Neuronal stem cell (in vitro differentiated cells): Measurements from ENCODE around the gene COL11A2.
A peak's percentile ranks its signal among the peaks of the same experiment; 100 is the strongest.

Experiments used
- DNase-seq: peaks from one replicate; pipeline ENCODE4 v3.0.0-alpha.2; 2013; ENCODE audit warnings: low spot score
- H2AFZ ChIP-seq: one replicate; pipeline ENCODE4 v1.6.1; 2013; ENCODE audit warnings: mild to moderate bottlenecking, low read length, inconsistent platforms
- H2AK5ac ChIP-seq: 2 replicates; pipeline ENCODE4 v1.6.1; 2013; ENCODE audit warnings: low read depth, mild to moderate bottlenecking, inconsistent platforms, low read length, moderate library complexity, mixed read lengths
- H2BK120ac ChIP-seq: 2 replicates; pipeline ENCODE4 v1.6.1; 2013; ENCODE audit warnings: low read depth, mild to moderate bottlenecking, inconsistent platforms, low read length, moderate library complexity, mixed read lengths
- H2BK12ac ChIP-seq: one replicate; pipeline ENCODE4 v1.6.1; 2013; ENCODE audit warnings: low read length, inconsistent platforms
- H2BK15ac ChIP-seq: 2 replicates; pipeline ENCODE4 v1.6.1; 2013; ENCODE audit warnings: mild to moderate bottlenecking, low read length, inconsistent platforms, mixed read lengths
- H2BK5ac ChIP-seq: one replicate; pipeline ENCODE4 v1.6.1; 2013; ENCODE audit warnings: inconsistent platforms, mild to moderate bottlenecking, low read length, moderate library complexity
- H3K14ac ChIP-seq: one replicate; pipeline ENCODE4 v1.6.1; 2013; ENCODE audit warnings: low read length, inconsistent platforms
- H3K18ac ChIP-seq: 2 replicates; pipeline ENCODE4 v1.6.1; 2013; ENCODE audit warnings: low read length, inconsistent platforms
- H3K23ac ChIP-seq: 2 replicates; pipeline ENCODE4 v1.6.1; 2013; ENCODE audit warnings: low read depth, mild to moderate bottlenecking, mixed read lengths, low read length, inconsistent platforms; ENCODE audit not compliant: poor library complexity
- H3K27ac ChIP-seq: replicated peaks from 3 replicates; pipeline ENCODE4 v1.5.1; 2013; ENCODE audit warnings: low read length, inconsistent platforms
- H3K27me3 ChIP-seq, 3 experiments: 2 replicates each; pipeline ENCODE4 v1.6.1; 2013; ENCODE audit warnings: low read length in 3 of 3, mild to moderate bottlenecking in 2 of 3, inconsistent platforms in 1 of 3, low read depth in 1 of 3, mixed read lengths in 1 of 3, moderate library complexity in 1 of 3; ENCODE audit not compliant: control insufficient read depth in 3 of 3, insufficient read depth in 3 of 3
- H3K36me3 ChIP-seq, 2 donors: replicated peaks in 1 of 2; 2 replicates each; pipeline ENCODE4 v1.6.1; 2013; ENCODE audit warnings: low read length in 2 of 2; ENCODE audit not compliant: control insufficient read depth in 2 of 2, insufficient read depth in 2 of 2
- H3K4ac ChIP-seq: 2 replicates; pipeline ENCODE4 v1.6.1; 2013; ENCODE audit warnings: inconsistent platforms, mild to moderate bottlenecking, low read length, moderate library complexity
- H3K4me1 ChIP-seq, 2 donors: 1 replicate in 1 of 2; 2 replicates in 1 of 2; pipeline ENCODE4 v1.6.1; 2013; ENCODE audit warnings: low read length in 2 of 2, low read depth in 1 of 2; ENCODE audit not compliant: control insufficient read depth in 2 of 2, insufficient read depth in 1 of 2
- H3K4me2 ChIP-seq: one replicate; pipeline ENCODE4 v1.6.1; 2013; ENCODE audit warnings: mild to moderate bottlenecking, low read length, inconsistent platforms; ENCODE audit not compliant: insufficient read depth, poor library complexity, severe bottlenecking
- H3K4me3 ChIP-seq, 2 donors: 2 replicates each; pipeline ENCODE4 v1.5.1; 2013; ENCODE audit warnings: low read length in 2 of 2, mild to moderate bottlenecking in 2 of 2, inconsistent platforms in 1 of 2, moderate library complexity in 1 of 2
- H3K79me1 ChIP-seq: one replicate; pipeline ENCODE4 v1.6.1; 2013; ENCODE audit warnings: low read depth, mild to moderate bottlenecking, inconsistent platforms, low read length, moderate library complexity
- H3K9ac ChIP-seq: one replicate; pipeline ENCODE4 v1.6.1; 2013; ENCODE audit warnings: mild to moderate bottlenecking, low read depth, low read length, inconsistent platforms; ENCODE audit not compliant: poor library complexity
- H3K9me3 ChIP-seq, 2 donors: replicated peaks in 1 of 2; 2 replicates each; pipeline versions ENCODE3 to v1.6.1; 2013; ENCODE audit warnings: low read length in 2 of 2, mild to moderate bottlenecking in 2 of 2, inconsistent platforms in 1 of 2, low read depth in 1 of 2, mixed read lengths in 1 of 2, moderate library complexity in 1 of 2; ENCODE audit not compliant: control insufficient read depth in 2 of 2, insufficient read depth in 1 of 2
- H4K8ac ChIP-seq: one replicate; pipeline ENCODE4 v1.6.1; 2013; ENCODE audit warnings: low read depth, mild to moderate bottlenecking, inconsistent platforms, low read length, moderate library complexity
- H4K91ac ChIP-seq: one replicate; pipeline ENCODE4 v1.6.1; 2013; ENCODE audit warnings: low read length, low read depth, mild to moderate bottlenecking, inconsistent platforms; ENCODE audit not compliant: poor library complexity
- WGBS, 2 donors: extraction: QIAGEN DNeasy Blood & Tissue Kit; methylation state at CpG; one replicate each; pipeline ENCODE4 v1.1.7; 2013; ENCODE audit warnings: missing lambda C conversion rate in 2 of 2, mixed read lengths in 1 of 2; ENCODE audit not compliant: insufficient read length in 2 of 2, insufficient replicate concordance in 1 of 2; ENCODE audit errors: extremely low coverage in 2 of 2; 5-methylcytosine and 5-hydroxymethylcytosine counted together

The COL11A2 gene

GRCh38 chr6:33177552-33178446, 14.5 kb downstream of the COL11A2 start:
- no CpG with 5 or more reads among the region's 19 CpGs for WGBS, 2 donors

GRCh38 chr6:33176906-33177305, 15.4 kb downstream of the COL11A2 start:
- peaks cover 2% of the 10 kb centered on the region for H3K79me1 ChIP-seq
- no CpG with 5 or more reads among the region's 7 CpGs for WGBS, 2 donors

More at GRCh38 chr6:33177552-33178446, 14.5 kb downstream of the COL11A2 start:
- no peak overlapping the region for H3K4ac ChIP-seq
- no peak overlapping the region for H2BK12ac ChIP-seq
- no peak overlapping the region for H3K4me2 ChIP-seq
- peak overlapping the region; percentile 85 for H3K18ac ChIP-seq
- no peaks in the 10 kb centered on the region for H3K36me3 ChIP-seq
- no peak for DNase-seq
- peak overlapping the region; percentile 85 for H2BK15ac ChIP-seq
- peaks cover 0 to 3% of the 10 kb centered on the region in 2 donors for H3K4me1 ChIP-seq
- H3K27ac ChIP-seq: no peak overlapping the region
- no peak overlapping the region for H4K91ac ChIP-seq
- H2AFZ ChIP-seq: no peak overlapping the region
- peak overlapping the region; percentile 29 for H2BK5ac ChIP-seq
- H3K9me3 ChIP-seq: peaks cover 0 to under 1% of the 10 kb centered on the region in 2 donors
- H4K8ac ChIP-seq: no peak overlapping the region
- H3K14ac ChIP-seq: no peak overlapping the region
- H3K4me3 ChIP-seq: no peak overlapping the region
- no peak overlapping the region for H3K23ac ChIP-seq
- H2AK5ac ChIP-seq: peak overlapping the region; percentile 97
- H3K79me1 ChIP-seq: peaks cover 2% of the 10 kb centered on the region
- peak overlapping the region; percentile 4 for H3K9ac ChIP-seq
- H3K27me3 ChIP-seq: peaks cover 0 to 10% (median 0%) of the 10 kb centered on the region in 3 experiments
- no peak overlapping the region for H2BK120ac ChIP-seq

GRCh38 chr6:33175436-33176069, 16.7 kb downstream of the COL11A2 start:
- no peak overlapping the region for H2AFZ ChIP-seq
- no CpG with 5 or more reads among the region's 10 CpGs for WGBS, 2 donors

More at GRCh38 chr6:33176906-33177305, 15.4 kb downstream of the COL11A2 start:
- H3K4me3 ChIP-seq: no peak overlapping the region
- H3K18ac ChIP-seq: no peak overlapping the region
- H2AK5ac ChIP-seq: peak overlapping the region; percentile 81
- no peaks in the 10 kb centered on the region for H3K9me3 ChIP-seq
- H4K8ac ChIP-seq: no peak overlapping the region
- H2AFZ ChIP-seq: no peak overlapping the region
- H3K9ac ChIP-seq: no peak overlapping the region
- DNase-seq: no peak
- H3K36me3 ChIP-seq: no peaks in the 10 kb centered on the region
- no peak overlapping the region for H2BK15ac ChIP-seq
- H4K91ac ChIP-seq: no peak overlapping the region
- no peak overlapping the region for H3K4ac ChIP-seq
- H3K27ac ChIP-seq: no peak overlapping the region
- no peak overlapping the region for H3K14ac ChIP-seq
- H3K4me2 ChIP-seq: no peak overlapping the region
- peaks cover 0 to 10% (median 0%) of the 10 kb centered on the region in 3 experiments for H3K27me3 ChIP-seq
- peaks cover 0 to 3% of the 10 kb centered on the region in 2 donors for H3K4me1 ChIP-seq
- no peak overlapping the region for H2BK5ac ChIP-seq
- H3K23ac ChIP-seq: no peak overlapping the region
- H2BK12ac ChIP-seq: no peak overlapping the region
- no peak overlapping the region for H2BK120ac ChIP-seq

GRCh38 chr6:33174784-33175183, 17.5 kb downstream of the COL11A2 start:
- Histone ChIP-seq H4K8ac (no peak overlapping the region), H3K4me2 (no peak overlapping the region), H2BK5ac (no peak overlapping the region), H3K23ac (no peak overlapping the region), H3K27me3 (peaks cover 0 to 6% (median 0%) of the 10 kb centered on the region in 3 experiments), H3K14ac (no peak overlapping the region), H2AK5ac (no peak overlapping the region), H2BK12ac (no peak overlapping the region), H4K91ac (no peak overlapping the region), H3K18ac (no peak overlapping the region), H3K79me1 (peaks cover 2% of the 10 kb centered on the region), H3K9me3 (no peaks in the 10 kb centered on the region), H2BK15ac (no peak overlapping the region), H3K4me3 (no peak overlapping the region), H2AFZ (no peak overlapping the region), H3K9ac (no peak overlapping the region), H3K27ac (no peak overlapping the region), H3K4ac (no peak overlapping the region), H3K36me3 (no peaks in the 10 kb centered on the region), H2BK120ac (no peak overlapping the region), H3K4me1 (peaks cover 0 to 3% of the 10 kb centered on the region in 2 donors)
- DNase-seq: no peak
- no CpG with 5 or more reads among the region's 4 CpGs for WGBS, 2 donors

More at GRCh38 chr6:33175436-33176069, 16.7 kb downstream of the COL11A2 start:
- no peak overlapping the region for H2AK5ac ChIP-seq
- no peak overlapping the region for H4K91ac ChIP-seq
- H2BK120ac ChIP-seq: no peak overlapping the region
- no peak overlapping the region for H3K18ac ChIP-seq
- H3K27ac ChIP-seq: no peak overlapping the region
- peak overlapping the region; percentile 25 for H3K23ac ChIP-seq
- DNase-seq: no peak
- H3K4ac ChIP-seq: no peak overlapping the region
- H3K4me1 ChIP-seq: peaks cover 0 to 3% of the 10 kb centered on the region in 2 donors
- peaks cover 0 to 10% (median 0%) of the 10 kb centered on the region in 3 experiments for H3K27me3 ChIP-seq
- no peak overlapping the region for H3K14ac ChIP-seq
- peaks cover 2% of the 10 kb centered on the region for H3K79me1 ChIP-seq
- no peak overlapping the region for H3K4me2 ChIP-seq
- no peak overlapping the region for H2BK5ac ChIP-seq
- H3K36me3 ChIP-seq: no peaks in the 10 kb centered on the region
- no peak overlapping the region for H3K4me3 ChIP-seq
- H4K8ac ChIP-seq: no peak overlapping the region
- no peak overlapping the region for H2BK12ac ChIP-seq
- no peak overlapping the region for H2BK15ac ChIP-seq
- H3K9ac ChIP-seq: no peak overlapping the region
- no peaks in the 10 kb centered on the region for H3K9me3 ChIP-seq
